Neural progenitor cell (in vitro differentiated cells): ENCODE data around the gene GLTP. TPM values are rescaled to one million over a fixed set of nuclear protein-coding genes. Genes with fewer than 3 reads are reported as not detected.
A peak's percentile ranks its signal among the peaks of the same experiment; 100 is the strongest.
"Not testable (repeated sequence)": the region's sequence is repeated elsewhere in the genome, so short reads cannot be mapped to it uniquely, and the experiment has no call there.

ENCODE experiments used
- DNase-seq: peaks from one replicate; pipeline ENCODE4 v3.0.0-alpha.2; 2016; ENCODE audit warnings: low spot score
- H2AFZ ChIP-seq: fragments of 200-600 bp; sonication (generic); replicated peaks from 2 replicates; pipeline ENCODE4 v1.6.1; 2016; ENCODE audit warnings: antibody characterized with exemption
- H3F3A ChIP-seq: fragments of 200-600 bp; sonication (generic); 2 replicates; pipeline ENCODE4 v1.6.1; 2016; ENCODE audit warnings: antibody characterized with exemption, low read depth
- H3K27ac ChIP-seq: fragments of 200-600 bp; sonication (generic); 2 replicates; pipeline ENCODE4 v1.5.1; 2016; ENCODE audit warnings: mild to moderate bottlenecking
- H3K27me3 ChIP-seq: fragments of 200-600 bp; sonication (generic); 2 replicates; pipeline ENCODE4 v1.6.1; 2016; ENCODE audit warnings: mild to moderate bottlenecking, moderate library complexity
- H3K36me3 ChIP-seq: fragments of 200-600 bp; sonication (generic); 2 replicates; pipeline ENCODE4 v1.5.1; 2016
- H3K4me1 ChIP-seq: fragments of 200-600 bp; sonication (generic); 2 replicates; pipeline ENCODE4 v1.6.1; 2016; ENCODE audit warnings: mixed run types
- H3K4me2 ChIP-seq: fragments of 200-600 bp; sonication (generic); 2 replicates; pipeline ENCODE4 v1.6.1; 2016
- H3K4me3 ChIP-seq: fragments of 200-600 bp; sonication (generic); 2 replicates; pipeline ENCODE4 v1.5.1; 2016
- H3K79me2 ChIP-seq: fragments of 200-600 bp; sonication (generic); 2 replicates; pipeline ENCODE4 v1.6.1; 2016; ENCODE audit warnings: low read depth
- H3K9ac ChIP-seq: fragments of 200-600 bp; sonication (generic); 2 replicates; pipeline ENCODE4 v1.6.1; 2016
- H3K9me3 ChIP-seq: fragments of 200-600 bp; sonication (generic); 2 replicates; pipeline ENCODE4 v1.5.1; 2016; ENCODE audit warnings: low read depth
- H4K20me1 ChIP-seq: fragments of 200-600 bp; sonication (generic); 2 replicates; pipeline ENCODE4 v1.6.1; 2016; ENCODE audit warnings: low read depth
- H3K27ac Mint-ChIP-seq: 3 replicates; pipeline ENCODE4 v1.8.0; 2021; ENCODE audit warnings: mixed read lengths
- H3K27me3 Mint-ChIP-seq: 2 replicates; pipeline ENCODE4 v1.8.0; 2022; ENCODE audit warnings: low read depth, mild to moderate bottlenecking, inconsistent platforms, moderate library complexity, mixed read lengths; ENCODE audit not compliant: insufficient read depth
- H3K36me3 Mint-ChIP-seq: 3 replicates; pipeline ENCODE4 v1.8.0; 2021; ENCODE audit warnings: mixed read lengths
- H3K4me1 Mint-ChIP-seq: 3 replicates; pipeline ENCODE4 v1.8.0; 2021; ENCODE audit warnings: mixed read lengths
- H3K4me3 Mint-ChIP-seq: 3 replicates; pipeline ENCODE4 v1.8.0; 2021; ENCODE audit warnings: mild to moderate bottlenecking, moderate library complexity, mixed read lengths
- H3K9me3 Mint-ChIP-seq: 3 replicates; pipeline ENCODE4 v1.8.0; 2020; ENCODE audit warnings: mixed read lengths
- EZH2 ChIP-seq: fragments of 200-600 bp; sonication (generic); IDR thresholded peaks from 2 replicates; pipeline ENCODE4 v1.6.1; 2017; ENCODE audit warnings: antibody characterized with exemption, mild to moderate bottlenecking, moderate library complexity
- EZH2phosphoT487 ChIP-seq: fragments of 200-600 bp; sonication (generic); IDR thresholded peaks from 2 replicates; pipeline ENCODE4 v1.6.1; 2017; ENCODE audit warnings: antibody characterized with exemption
- total RNA-seq: library from RNA; depleted of rRNA; stranded (reverse); fragments of >200 nt; gene quantifications from 2 replicates; pipeline ENCODE4 v1.2.3, GENCODE V29; 2015; ENCODE audit warnings: low replicate concordance
- TF ChIP-seq, protein P1 (sequence below): fragments of 200-600 bp; sonication (generic); IDR thresholded peaks from 2 replicates; pipeline ENCODE4 v1.5.1; 2017; ENCODE audit warnings: antibody characterized with exemption, mild to moderate bottlenecking

Gene GLTP, protein sequence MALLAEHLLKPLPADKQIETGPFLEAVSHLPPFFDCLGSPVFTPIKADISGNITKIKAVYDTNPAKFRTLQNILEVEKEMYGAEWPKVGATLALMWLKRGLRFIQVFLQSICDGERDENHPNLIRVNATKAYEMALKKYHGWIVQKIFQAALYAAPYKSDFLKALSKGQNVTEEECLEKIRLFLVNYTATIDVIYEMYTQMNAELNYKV
- 16.6 and 24.0 TPM in 2 replicates for total RNA-seq

DNA sequence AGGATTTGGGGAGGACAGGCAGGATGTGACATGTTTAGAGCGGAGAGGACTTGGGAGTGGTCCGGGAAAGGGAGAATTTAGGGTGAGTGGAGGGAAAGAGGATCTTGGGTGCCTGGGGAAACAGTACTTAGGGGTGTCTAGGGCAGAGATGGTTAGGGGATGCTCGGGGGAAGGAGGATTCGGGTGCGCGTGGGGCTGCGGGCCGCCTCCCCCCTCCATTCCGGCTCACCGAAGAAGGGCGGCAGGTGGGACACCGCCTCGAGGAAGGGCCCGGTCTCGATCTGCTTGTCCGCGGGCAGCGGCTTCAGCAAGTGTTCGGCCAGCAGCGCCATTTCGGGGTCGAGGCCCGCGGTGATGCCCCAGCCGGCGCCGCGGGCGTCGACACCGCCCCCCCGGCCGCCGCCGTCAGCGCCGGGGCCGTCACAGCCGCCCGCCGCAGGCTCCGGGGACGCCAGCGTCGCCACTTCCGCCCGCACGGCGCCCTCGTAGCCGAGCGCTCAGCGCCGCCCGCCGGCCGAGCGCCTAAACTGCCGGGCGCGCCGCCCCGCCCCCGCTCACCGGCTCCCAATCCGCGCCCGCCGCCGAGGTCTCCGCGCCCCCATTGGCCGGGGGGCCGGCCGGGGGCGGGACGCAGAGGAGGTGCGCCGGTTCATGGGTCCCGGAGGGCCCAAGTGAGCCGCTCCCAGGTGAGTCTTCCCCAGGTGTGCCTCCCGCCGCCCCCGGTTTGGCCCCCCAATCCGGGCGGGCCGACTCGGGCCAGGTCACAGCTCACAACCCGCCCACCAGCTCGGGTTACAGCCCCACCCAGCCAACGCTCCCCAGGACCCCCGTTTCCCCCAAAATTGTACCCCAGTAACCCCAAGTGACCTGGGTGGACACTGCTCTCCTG lies at the start of gene GLTP:
Gene GLTP, minus strand, starts transcription at position 499 of the 889 bp plus-strand sequence. Its CDS starts 167 bp downstream, at position 332.
- peaks cover 21% of the 10 kb centered on the region for H3K79me2 ChIP-seq
- no peak within 1 kb of the TSS for H3K27ac ChIP-seq
- DNase-seq: peak; percentile 97
- peaks cover 18% of the 10 kb centered on the region for H3K27me3 ChIP-seq
- H3K9me3 ChIP-seq: no peaks in the 10 kb centered on the region
- peak within 1 kb of the TSS; percentile 97 for H3K4me2 ChIP-seq
- H3K36me3 ChIP-seq: no peaks in the 10 kb centered on the region
- peak within 1 kb of the TSS; percentile 96 for H3K4me3 Mint-ChIP-seq
- peak within 1 kb of the TSS; percentile 90 for H3K4me3 ChIP-seq
- peaks cover 18% of the 10 kb centered on the region for H3K27me3 Mint-ChIP-seq
- H3F3A ChIP-seq: no peaks in the 10 kb centered on the region
- peak within 1 kb of the TSS; percentile 64 for H3K27ac Mint-ChIP-seq
- no peaks in the 10 kb centered on the region for H3K9me3 Mint-ChIP-seq
- TF ChIP-seq, protein P1, sequence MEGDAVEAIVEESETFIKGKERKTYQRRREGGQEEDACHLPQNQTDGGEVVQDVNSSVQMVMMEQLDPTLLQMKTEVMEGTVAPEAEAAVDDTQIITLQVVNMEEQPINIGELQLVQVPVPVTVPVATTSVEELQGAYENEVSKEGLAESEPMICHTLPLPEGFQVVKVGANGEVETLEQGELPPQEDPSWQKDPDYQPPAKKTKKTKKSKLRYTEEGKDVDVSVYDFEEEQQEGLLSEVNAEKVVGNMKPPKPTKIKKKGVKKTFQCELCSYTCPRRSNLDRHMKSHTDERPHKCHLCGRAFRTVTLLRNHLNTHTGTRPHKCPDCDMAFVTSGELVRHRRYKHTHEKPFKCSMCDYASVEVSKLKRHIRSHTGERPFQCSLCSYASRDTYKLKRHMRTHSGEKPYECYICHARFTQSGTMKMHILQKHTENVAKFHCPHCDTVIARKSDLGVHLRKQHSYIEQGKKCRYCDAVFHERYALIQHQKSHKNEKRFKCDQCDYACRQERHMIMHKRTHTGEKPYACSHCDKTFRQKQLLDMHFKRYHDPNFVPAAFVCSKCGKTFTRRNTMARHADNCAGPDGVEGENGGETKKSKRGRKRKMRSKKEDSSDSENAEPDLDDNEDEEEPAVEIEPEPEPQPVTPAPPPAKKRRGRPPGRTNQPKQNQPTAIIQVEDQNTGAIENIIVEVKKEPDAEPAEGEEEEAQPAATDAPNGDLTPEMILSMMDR: peak; percentile 55
- no peak for TF ChIP-seq EZH2
- H3K36me3 Mint-ChIP-seq: no peaks in the 10 kb centered on the region
- peak within 1 kb of the TSS; percentile 76 for H3K9ac ChIP-seq
- H2AFZ ChIP-seq: peak within 1 kb of the TSS; percentile 100
- H4K20me1 ChIP-seq: no peaks in the 10 kb centered on the region
- H3K4me1 ChIP-seq: peaks cover 14% of the 10 kb centered on the region
- peaks cover 28% of the 10 kb centered on the region for H3K4me1 Mint-ChIP-seq

DNA sequence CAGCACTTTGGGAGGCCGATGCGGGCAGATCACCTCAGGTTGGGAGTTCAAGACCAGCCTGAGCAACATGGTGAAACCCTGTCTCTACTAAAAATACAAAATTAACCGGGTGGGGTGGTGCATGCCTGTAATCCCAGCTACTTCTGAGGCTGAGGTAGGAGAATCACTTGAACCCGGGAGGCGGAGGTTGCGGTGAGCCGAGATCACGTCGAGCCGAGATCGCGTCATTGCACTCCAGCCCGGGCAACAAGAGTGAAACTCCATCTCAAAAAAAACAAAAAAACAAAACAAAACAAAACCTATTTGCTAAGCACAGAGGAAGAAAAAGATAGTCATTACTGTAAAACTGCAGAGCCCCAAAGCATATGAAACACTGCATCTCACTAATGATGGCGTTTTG lies 49.0 kb upstream of the GLTP start:
- not testable (repeated sequence) for DNase-seq, H3K9ac ChIP-seq, H3K27me3 ChIP-seq, H4K20me1 ChIP-seq, H3F3A ChIP-seq, H3K36me3 ChIP-seq, H3K27ac Mint-ChIP-seq, H3K9me3 Mint-ChIP-seq, H3K4me1 Mint-ChIP-seq, H3K4me2 ChIP-seq, H3K9me3 ChIP-seq, H3K27me3 Mint-ChIP-seq, H2AFZ ChIP-seq, H3K27ac ChIP-seq, H3K4me3 ChIP-seq, H3K79me2 ChIP-seq, H3K4me1 ChIP-seq, H3K4me3 Mint-ChIP-seq
- peaks cover 21% of the 10 kb centered on the region for H3K36me3 Mint-ChIP-seq

DNA sequence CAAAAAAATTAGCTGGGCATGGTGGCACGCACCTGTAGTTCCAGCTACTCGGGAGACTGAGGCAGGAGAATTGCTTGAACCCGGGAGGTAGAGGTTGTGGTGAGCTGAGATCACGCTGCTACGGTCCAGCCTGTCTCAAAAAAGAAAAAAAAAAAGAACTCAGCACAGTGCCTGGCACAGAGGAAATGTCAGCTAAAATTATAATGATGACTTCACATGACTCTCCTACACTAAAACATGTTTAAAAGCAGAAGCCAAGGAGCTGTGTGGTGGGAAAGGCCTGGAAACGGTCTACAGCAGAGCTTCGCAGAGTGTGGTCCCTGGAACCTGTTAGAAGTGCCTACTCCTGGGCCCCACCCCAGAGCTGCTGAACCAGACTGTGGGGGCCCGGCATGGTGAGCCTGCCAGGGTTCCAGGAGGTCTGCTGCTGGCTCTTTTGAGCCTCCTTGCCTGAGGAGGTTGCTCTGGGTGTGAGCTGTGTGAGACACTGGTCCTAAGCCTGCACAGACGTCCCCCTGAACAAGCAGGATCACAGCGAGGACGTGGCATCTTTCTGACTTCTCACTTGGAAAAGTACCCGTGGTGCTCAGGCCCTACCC lies 47.8 kb upstream of the GLTP start:
- H3K9me3 Mint-ChIP-seq: no peaks in the 10 kb centered on the region
- Histone ChIP-seq H3K27me3 (no peaks in the 10 kb centered on the region), H3K4me2 (no peak overlapping the region), H3K9me3 (no peaks in the 10 kb centered on the region), H3K27ac (no peak overlapping the region), H3K4me3 (no peak overlapping the region), H3F3A (no peaks in the 10 kb centered on the region), H2AFZ (no peak overlapping the region), H4K20me1 (peaks cover 4% of the 10 kb centered on the region), H3K9ac (no peak overlapping the region), H3K79me2 (no peaks in the 10 kb centered on the region), H3K4me1 (no peaks in the 10 kb centered on the region), H3K36me3 (no peaks in the 10 kb centered on the region)
- peaks cover 7% of the 10 kb centered on the region for H3K4me1 Mint-ChIP-seq
- no peak overlapping the region for H3K4me3 Mint-ChIP-seq
- H3K27ac Mint-ChIP-seq: no peak overlapping the region
- H3K27me3 Mint-ChIP-seq: peaks cover 3% of the 10 kb centered on the region
- TF ChIP-seq, protein P1: no peak
- TF ChIP-seq EZH2 (no peak), EZH2phosphoT487 (no peak)
- peaks cover 15% of the 10 kb centered on the region for H3K36me3 Mint-ChIP-seq
- DNase-seq: no peak
